Astrocyte (in vitro differentiated cells and primary cell): ENCODE measurements around the gene DNPEP.

Experiments
- EZH2 ChIP-seq: IDR thresholded peaks from 2 replicates; pipeline ENCODE4 v1.6.1; 2012; ENCODE audit warnings: mild to moderate bottlenecking, low read length, inconsistent platforms; ENCODE audit not compliant: insufficient read depth
- TF ChIP-seq, protein P1 (sequence below): IDR thresholded peaks from 2 replicates; pipeline ENCODE4 v1.5.1; 2011; ENCODE audit warnings: low read depth, mild to moderate bottlenecking, inconsistent platforms, low read length, moderate library complexity; ENCODE audit not compliant: insufficient read depth

GRCh38 chr2:219434468-219434717 lies 46.7 kb upstream of the DNPEP start:
- TF ChIP-seq, protein P1, sequence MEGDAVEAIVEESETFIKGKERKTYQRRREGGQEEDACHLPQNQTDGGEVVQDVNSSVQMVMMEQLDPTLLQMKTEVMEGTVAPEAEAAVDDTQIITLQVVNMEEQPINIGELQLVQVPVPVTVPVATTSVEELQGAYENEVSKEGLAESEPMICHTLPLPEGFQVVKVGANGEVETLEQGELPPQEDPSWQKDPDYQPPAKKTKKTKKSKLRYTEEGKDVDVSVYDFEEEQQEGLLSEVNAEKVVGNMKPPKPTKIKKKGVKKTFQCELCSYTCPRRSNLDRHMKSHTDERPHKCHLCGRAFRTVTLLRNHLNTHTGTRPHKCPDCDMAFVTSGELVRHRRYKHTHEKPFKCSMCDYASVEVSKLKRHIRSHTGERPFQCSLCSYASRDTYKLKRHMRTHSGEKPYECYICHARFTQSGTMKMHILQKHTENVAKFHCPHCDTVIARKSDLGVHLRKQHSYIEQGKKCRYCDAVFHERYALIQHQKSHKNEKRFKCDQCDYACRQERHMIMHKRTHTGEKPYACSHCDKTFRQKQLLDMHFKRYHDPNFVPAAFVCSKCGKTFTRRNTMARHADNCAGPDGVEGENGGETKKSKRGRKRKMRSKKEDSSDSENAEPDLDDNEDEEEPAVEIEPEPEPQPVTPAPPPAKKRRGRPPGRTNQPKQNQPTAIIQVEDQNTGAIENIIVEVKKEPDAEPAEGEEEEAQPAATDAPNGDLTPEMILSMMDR: no peak
- TF ChIP-seq EZH2: no peak
